Neuronal stem cell (in vitro differentiated cells): ENCODE results near the gene LRRN1.

ENCODE experiments used
- DNase-seq: peaks from one replicate; pipeline ENCODE4 v3.0.0-alpha.2; 2013; ENCODE audit warnings: low spot score
- H2AFZ ChIP-seq: one replicate; pipeline ENCODE4 v1.6.1; 2013; ENCODE audit warnings: mild to moderate bottlenecking, low read length, inconsistent platforms
- H2AK5ac ChIP-seq: 2 replicates; pipeline ENCODE4 v1.6.1; 2013; ENCODE audit warnings: low read depth, mild to moderate bottlenecking, inconsistent platforms, low read length, moderate library complexity, mixed read lengths
- H2BK120ac ChIP-seq: 2 replicates; pipeline ENCODE4 v1.6.1; 2013; ENCODE audit warnings: low read depth, mild to moderate bottlenecking, inconsistent platforms, low read length, moderate library complexity, mixed read lengths
- H2BK12ac ChIP-seq: one replicate; pipeline ENCODE4 v1.6.1; 2013; ENCODE audit warnings: low read length, inconsistent platforms
- H2BK15ac ChIP-seq: 2 replicates; pipeline ENCODE4 v1.6.1; 2013; ENCODE audit warnings: mild to moderate bottlenecking, low read length, inconsistent platforms, mixed read lengths
- H2BK5ac ChIP-seq: one replicate; pipeline ENCODE4 v1.6.1; 2013; ENCODE audit warnings: inconsistent platforms, mild to moderate bottlenecking, low read length, moderate library complexity
- H3K14ac ChIP-seq: one replicate; pipeline ENCODE4 v1.6.1; 2013; ENCODE audit warnings: low read length, inconsistent platforms
- H3K18ac ChIP-seq: 2 replicates; pipeline ENCODE4 v1.6.1; 2013; ENCODE audit warnings: low read length, inconsistent platforms
- H3K23ac ChIP-seq: 2 replicates; pipeline ENCODE4 v1.6.1; 2013; ENCODE audit warnings: low read depth, mild to moderate bottlenecking, mixed read lengths, low read length, inconsistent platforms; ENCODE audit not compliant: poor library complexity
- H3K27ac ChIP-seq: replicated peaks from 3 replicates; pipeline ENCODE4 v1.5.1; 2013; ENCODE audit warnings: low read length, inconsistent platforms
- H3K27me3 ChIP-seq, 3 experiments: 2 replicates each; pipeline ENCODE4 v1.6.1; 2013; ENCODE audit warnings: low read length in 3 of 3, mild to moderate bottlenecking in 2 of 3, inconsistent platforms in 1 of 3, low read depth in 1 of 3, mixed read lengths in 1 of 3, moderate library complexity in 1 of 3; ENCODE audit not compliant: control insufficient read depth in 3 of 3, insufficient read depth in 3 of 3
- H3K36me3 ChIP-seq, 2 donors: replicated peaks in 1 of 2; 2 replicates each; pipeline ENCODE4 v1.6.1; 2013; ENCODE audit warnings: low read length in 2 of 2; ENCODE audit not compliant: control insufficient read depth in 2 of 2, insufficient read depth in 2 of 2
- H3K4ac ChIP-seq: 2 replicates; pipeline ENCODE4 v1.6.1; 2013; ENCODE audit warnings: inconsistent platforms, mild to moderate bottlenecking, low read length, moderate library complexity
- H3K4me1 ChIP-seq, 2 donors: 1 replicate in 1 of 2; 2 replicates in 1 of 2; pipeline ENCODE4 v1.6.1; 2013; ENCODE audit warnings: low read length in 2 of 2, low read depth in 1 of 2; ENCODE audit not compliant: control insufficient read depth in 2 of 2, insufficient read depth in 1 of 2
- H3K4me2 ChIP-seq: one replicate; pipeline ENCODE4 v1.6.1; 2013; ENCODE audit warnings: mild to moderate bottlenecking, low read length, inconsistent platforms; ENCODE audit not compliant: insufficient read depth, poor library complexity, severe bottlenecking
- H3K4me3 ChIP-seq, 2 donors: 2 replicates each; pipeline ENCODE4 v1.5.1; 2013; ENCODE audit warnings: low read length in 2 of 2, mild to moderate bottlenecking in 2 of 2, inconsistent platforms in 1 of 2, moderate library complexity in 1 of 2
- H3K79me1 ChIP-seq: one replicate; pipeline ENCODE4 v1.6.1; 2013; ENCODE audit warnings: low read depth, mild to moderate bottlenecking, inconsistent platforms, low read length, moderate library complexity
- H3K9ac ChIP-seq: one replicate; pipeline ENCODE4 v1.6.1; 2013; ENCODE audit warnings: mild to moderate bottlenecking, low read depth, low read length, inconsistent platforms; ENCODE audit not compliant: poor library complexity
- H3K9me3 ChIP-seq, 2 donors: replicated peaks in 1 of 2; 2 replicates each; pipeline versions ENCODE3 to v1.6.1; 2013; ENCODE audit warnings: low read length in 2 of 2, mild to moderate bottlenecking in 2 of 2, inconsistent platforms in 1 of 2, low read depth in 1 of 2, mixed read lengths in 1 of 2, moderate library complexity in 1 of 2; ENCODE audit not compliant: control insufficient read depth in 2 of 2, insufficient read depth in 1 of 2
- H4K8ac ChIP-seq: one replicate; pipeline ENCODE4 v1.6.1; 2013; ENCODE audit warnings: low read depth, mild to moderate bottlenecking, inconsistent platforms, low read length, moderate library complexity
- H4K91ac ChIP-seq: one replicate; pipeline ENCODE4 v1.6.1; 2013; ENCODE audit warnings: low read length, low read depth, mild to moderate bottlenecking, inconsistent platforms; ENCODE audit not compliant: poor library complexity
- WGBS, 2 donors: extraction: QIAGEN DNeasy Blood & Tissue Kit; methylation state at CpG; one replicate each; pipeline ENCODE4 v1.1.7; 2013; ENCODE audit warnings: missing lambda C conversion rate in 2 of 2, mixed read lengths in 1 of 2; ENCODE audit not compliant: insufficient read length in 2 of 2, insufficient replicate concordance in 1 of 2; ENCODE audit errors: extremely low coverage in 2 of 2; 5-methylcytosine and 5-hydroxymethylcytosine counted together

Gene LRRN1

DNA sequence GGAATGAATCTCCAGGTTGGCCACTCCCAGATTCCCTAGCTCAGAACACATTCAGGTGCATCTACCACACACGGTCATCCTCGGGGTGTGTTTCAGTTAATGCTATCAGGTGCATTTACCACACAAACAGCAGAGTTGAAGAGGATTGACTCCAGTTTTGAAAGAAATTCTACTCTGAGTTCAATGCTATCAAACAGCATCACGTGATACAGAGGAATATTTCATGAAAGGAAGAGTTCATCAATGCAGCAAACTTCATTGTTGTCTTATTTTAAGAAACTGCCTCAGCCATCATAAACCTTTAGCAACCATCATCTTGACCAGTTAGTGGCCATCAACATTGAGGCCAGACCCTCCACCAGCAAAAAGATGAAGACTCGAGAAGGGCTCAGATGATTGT lies 22.6 kb upstream of the LRRN1 start:
- no peak overlapping the region for H3K4ac ChIP-seq
- H3K4me3 ChIP-seq, result no peak overlapping the region
- H2AFZ ChIP-seq, result no peak overlapping the region
- no peak overlapping the region for H3K23ac ChIP-seq
- H3K18ac ChIP-seq, result no peak overlapping the region
- no CpG with 5 or more reads among the region's 4 CpGs for WGBS, 2 donors
- no peak for DNase-seq
- no peaks in the 10 kb centered on the region for H3K36me3 ChIP-seq
- no peak overlapping the region for H3K27ac ChIP-seq
- peaks cover 0 to 7% of the 10 kb centered on the region in 2 donors for H3K9me3 ChIP-seq
- no peak overlapping the region for H3K14ac ChIP-seq
- H3K4me1 ChIP-seq, result no peaks in the 10 kb centered on the region
- H4K8ac ChIP-seq, result no peak overlapping the region
- H2BK120ac ChIP-seq, result no peak overlapping the region
- H3K79me1 ChIP-seq, result no peaks in the 10 kb centered on the region
- H3K27me3 ChIP-seq, result no peaks in the 10 kb centered on the region
- H3K4me2 ChIP-seq, result no peak overlapping the region
- H4K91ac ChIP-seq, result no peak overlapping the region
- H2BK15ac ChIP-seq, result no peak overlapping the region
- no peak overlapping the region for H2BK12ac ChIP-seq
- no peak overlapping the region for H3K9ac ChIP-seq
- no peak overlapping the region for H2BK5ac ChIP-seq
- no peak overlapping the region for H2AK5ac ChIP-seq

- H3K4me1 ChIP-seq, result no peaks in the 10 kb centered on the region
- H3K4ac ChIP-seq, result no peak overlapping the region
- DNase-seq, result no peak
- H3K27me3 ChIP-seq, result no peaks in the 10 kb centered on the region
- H2BK12ac ChIP-seq, result no peak overlapping the region
- H2BK5ac ChIP-seq, result no peak overlapping the region
- H3K4me2 ChIP-seq, result no peak overlapping the region
- H2BK15ac ChIP-seq, result no peak overlapping the region
- H3K9me3 ChIP-seq, result peaks cover 0 to 7% of the 10 kb centered on the region in 2 donors
- no peaks in the 10 kb centered on the region for H3K79me1 ChIP-seq
- H2AK5ac ChIP-seq, result no peak overlapping the region
- no peak overlapping the region for H3K4me3 ChIP-seq
- H2BK120ac ChIP-seq, result no peak overlapping the region
- H3K36me3 ChIP-seq, result no peaks in the 10 kb centered on the region
- H4K91ac ChIP-seq, result no peak overlapping the region
- no peak overlapping the region for H3K9ac ChIP-seq
- H3K18ac ChIP-seq, result no peak overlapping the region
- H3K27ac ChIP-seq, result no peak overlapping the region
- H2AFZ ChIP-seq, result no peak overlapping the region
- no peak overlapping the region for H3K14ac ChIP-seq
- H3K23ac ChIP-seq, result no peak overlapping the region
- H4K8ac ChIP-seq, result no peak overlapping the region
Measured at GRCh38 chr3:3778216-3778615, 21.0 kb upstream of the LRRN1 start.

DNA sequence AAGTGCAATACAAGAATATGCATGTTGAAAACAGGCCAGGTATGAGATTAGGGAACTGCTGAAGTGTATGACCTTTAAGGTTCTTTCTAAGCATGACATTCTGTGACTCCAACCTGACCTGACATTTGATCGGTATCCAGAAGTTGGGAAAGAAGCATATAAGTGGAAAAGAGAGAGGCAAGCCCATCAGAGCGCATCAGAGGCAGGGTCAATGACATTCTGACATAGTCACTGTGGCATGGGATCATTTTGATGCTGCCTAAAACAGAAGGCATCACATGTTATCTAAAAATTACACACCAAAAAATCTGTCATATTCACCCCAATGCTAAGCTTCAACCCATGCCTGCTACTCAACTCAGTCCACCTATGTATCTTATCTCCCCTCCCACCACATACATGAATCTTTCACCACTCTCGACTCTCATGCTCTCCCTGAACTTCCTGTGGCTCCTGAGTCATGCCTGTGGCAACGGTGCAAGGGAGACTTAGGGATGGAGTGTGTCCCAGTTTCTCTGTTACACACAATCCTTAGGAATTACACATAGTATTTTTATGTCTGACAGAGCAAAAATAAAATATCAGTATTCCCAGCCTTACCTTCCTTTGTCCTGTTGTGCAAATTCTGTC lies 20.5 kb upstream of the LRRN1 start:
- H2BK12ac ChIP-seq, result no peak overlapping the region
- no peaks in the 10 kb centered on the region for H3K36me3 ChIP-seq
- H3K9me3 ChIP-seq, result peaks cover 0 to 7% of the 10 kb centered on the region in 2 donors
- no peak overlapping the region for H3K4ac ChIP-seq
- no peak overlapping the region for H2AFZ ChIP-seq
- H2AK5ac ChIP-seq, result no peak overlapping the region
- H2BK120ac ChIP-seq, result no peak overlapping the region
- H3K27me3 ChIP-seq, result no peaks in the 10 kb centered on the region
- no peak overlapping the region for H4K8ac ChIP-seq
- H4K91ac ChIP-seq, result no peak overlapping the region
- no peak overlapping the region for H2BK5ac ChIP-seq
- H3K27ac ChIP-seq, result no peak overlapping the region
- no peak overlapping the region for H3K9ac ChIP-seq
- no peak overlapping the region for H3K14ac ChIP-seq
- no peak overlapping the region for H3K18ac ChIP-seq
- no peak overlapping the region for H3K4me2 ChIP-seq
- H3K23ac ChIP-seq, result no peak overlapping the region
- H3K79me1 ChIP-seq, result no peaks in the 10 kb centered on the region
- no peak overlapping the region for H3K4me3 ChIP-seq
- no CpG with 5 or more reads among the region's 4 CpGs for WGBS, 2 donors
- H2BK15ac ChIP-seq, result no peak overlapping the region
- no peak for DNase-seq
- no peaks in the 10 kb centered on the region for H3K4me1 ChIP-seq

GRCh38 chr3:3782457-3782856 lies 16.8 kb upstream of the LRRN1 start:
- H3K18ac ChIP-seq, result no peak overlapping the region
- H3K79me1 ChIP-seq, result no peaks in the 10 kb centered on the region
- no peaks in the 10 kb centered on the region for H3K27me3 ChIP-seq
- H3K9me3 ChIP-seq, result no peaks in the 10 kb centered on the region
- no peak overlapping the region for H3K27ac ChIP-seq
- H2AFZ ChIP-seq, result no peak overlapping the region
- H2AK5ac ChIP-seq, result no peak overlapping the region
- H3K9ac ChIP-seq, result no peak overlapping the region
- no peak overlapping the region for H3K23ac ChIP-seq
- H3K36me3 ChIP-seq, result no peaks in the 10 kb centered on the region
- no peak overlapping the region for H2BK5ac ChIP-seq
- H3K4me2 ChIP-seq, result no peak overlapping the region
- DNase-seq, result no peak
- H3K14ac ChIP-seq, result no peak overlapping the region
- no peak overlapping the region for H4K91ac ChIP-seq
- no peak overlapping the region for H2BK12ac ChIP-seq
- no peak overlapping the region for H2BK15ac ChIP-seq
- no peak overlapping the region for H3K4me3 ChIP-seq
- H3K4ac ChIP-seq, result no peak overlapping the region
- no peaks in the 10 kb centered on the region for H3K4me1 ChIP-seq
- no peak overlapping the region for H4K8ac ChIP-seq
- H2BK120ac ChIP-seq, result no peak overlapping the region
- no CpG with 5 or more reads among the region's 7 CpGs for WGBS, 2 donors
